HepG2 (cell line): ENCODE measurements around the gene P2RX7. TPM values are rescaled to one million over a fixed set of nuclear protein-coding genes. Genes with fewer than 3 reads are reported as not detected.
A peak's percentile ranks its signal among the peaks of the same experiment; 100 is the strongest.

ENCODE experiments used
- ATAC-seq: fragments of 200-7000 bp; cut with Tn5 transposase; 3 replicates; pipeline ENCODE4 v1.9.1; 2020; ENCODE audit warnings: mild to moderate bottlenecking, moderate library complexity
- BruUV-seq: library from RNA; stranded (reverse); fragments of 400-500 nt; replicated peaks from 2 replicates; lab custom pipeline; 2021; lab: Mats Ljungman, UMichigan
- CTCF ChIA-PET: fragments of 300-600 bp; formaldehyde crosslinking; extraction: SDS; loops from one replicate; lab custom pipeline; 2021; ENCODE audit warnings: low total read pairs, inconsistent platforms, low intra/inter-chr PET ratio; lab: Yijun Ruan, JAX
- POLR2A ChIA-PET: fragments of 350-600 bp; sonication (Branson Sonifier 250); formaldehyde crosslinking; loops from one replicate; lab custom pipeline; 2020; ENCODE audit warnings: antibody characterized with exemption, inconsistent platforms; lab: Yijun Ruan, JAX
- DNase-seq: peaks from one replicate; pipeline ENCODE4 v3.0.0-alpha.2; 2015; ENCODE audit warnings: low spot score
- FAIRE-seq: peaks from 3 replicates; lab custom pipeline; 2011; peaks lifted over from hg19 to GRCh38; lab: Jason Lieb, UNC
- H2AFZ ChIP-seq: one replicate; pipeline ENCODE4 v1.6.1; 2011; ENCODE audit warnings: low read length, inconsistent platforms
- H3K27ac ChIP-seq: fragments of 300-600 bp; 3 replicates; pipeline ENCODE4 v1.8.0; 2011; ENCODE audit warnings: mixed run types, mild to moderate bottlenecking, mixed read lengths, low read length, inconsistent platforms; ENCODE audit not compliant: insufficient read depth; ENCODE audit errors: extremely low read length
- H3K27me3 ChIP-seq, 2 experiments: fragments of 200-600 bp in 1 of 2; 2 replicates in 1 of 2; 3 replicates in 1 of 2; pipeline versions ENCODE4 v1.6.0 to v1.8.0; 2011; ENCODE audit warnings: low read length in 2 of 2, mild to moderate bottlenecking in 2 of 2, moderate library complexity in 2 of 2, inconsistent platforms in 1 of 2; ENCODE audit not compliant: insufficient read depth in 2 of 2, control insufficient read depth in 1 of 2
- H3K36me3 ChIP-seq, 2 experiments: fragments of 200-600 bp in 1 of 2; replicated peaks in 1 of 2; 2 replicates in 1 of 2; 3 replicates in 1 of 2; pipeline versions ENCODE4 v1.5.1 to v1.8.0; 2011; ENCODE audit warnings: low read length in 2 of 2, inconsistent platforms in 1 of 2; ENCODE audit not compliant: insufficient read depth in 2 of 2, control insufficient read depth in 1 of 2
- H3K4me1 ChIP-seq: 2 replicates; pipeline ENCODE4 v1.5.1; 2012; ENCODE audit warnings: low read length, inconsistent platforms; ENCODE audit not compliant: insufficient read depth
- H3K4me2 ChIP-seq: 2 replicates; pipeline ENCODE4 v1.6.0; 2011; ENCODE audit warnings: low read depth, low read length, inconsistent platforms
- H3K4me3 ChIP-seq, 3 experiments: fragments of 200-600 bp in 1 of 3; sonication (generic), shearing (Covaris generic) in 1 of 3; replicated peaks in 1 of 3; 2 replicates each; pipeline ENCODE4 v1.5.1; 2011 to 2016; ENCODE audit warnings: low read length in 3 of 3, inconsistent platforms in 2 of 3, low read depth in 2 of 3, mild to moderate bottlenecking in 2 of 3, control low read depth in 1 of 3, mixed read lengths in 1 of 3; ENCODE audit not compliant: insufficient read depth in 1 of 3
- H3K79me2 ChIP-seq: one replicate; pipeline ENCODE4 v1.6.1; 2011; ENCODE audit warnings: low read length, inconsistent platforms; ENCODE audit not compliant: insufficient read depth
- H3K9ac ChIP-seq: 2 replicates; pipeline ENCODE4 v1.6.0; 2011; ENCODE audit warnings: mild to moderate bottlenecking, low read depth, low read length, inconsistent platforms; ENCODE audit not compliant: insufficient read depth
- H3K9me3 ChIP-seq: 2 replicates; pipeline ENCODE4 v1.5.1; 2012; ENCODE audit warnings: mild to moderate bottlenecking, low read length
- H4K20me1 ChIP-seq: 2 replicates; pipeline ENCODE4 v1.6.0; 2011; ENCODE audit warnings: inconsistent platforms, mild to moderate bottlenecking, low read length, moderate library complexity; ENCODE audit not compliant: insufficient read depth
- CCAR2 ChIP-seq: fragments of 200-400 bp; formaldehyde crosslinking; optimal IDR thresholded peaks from 2 replicates; pipeline ENCODE3; 2018; ENCODE audit warnings: low read depth, mild to moderate bottlenecking, low read length, moderate library complexity
- CENPX ChIP-seq: sonication (generic); formaldehyde crosslinking; IDR thresholded peaks from 2 replicates; pipeline ENCODE4 v1.9.0; 2021; ENCODE audit warnings: mild to moderate bottlenecking, missing genetic modification reagents, moderate library complexity
- ELF3 ChIP-seq: IDR thresholded peaks from 2 replicates; pipeline ENCODE4 v1.6.1; 2016; ENCODE audit warnings: missing genetic modification reagents, missing compliant biosample characterization
- GATAD2A ChIP-seq: IDR thresholded peaks from 2 replicates; pipeline ENCODE4 v1.6.1; 2016
- NFKBIZ ChIP-seq: IDR thresholded peaks from 2 replicates; pipeline ENCODE4 v1.6.1; 2018; ENCODE audit warnings: missing genetic modification reagents, missing compliant biosample characterization
- NKX3-1 ChIP-seq: sonication (generic); formaldehyde crosslinking; IDR thresholded peaks from 2 replicates; pipeline ENCODE4 v1.5.0; 2020; ENCODE audit warnings: missing genetic modification reagents
- NR1H2 ChIP-seq: sonication (generic); formaldehyde crosslinking; IDR thresholded peaks from 2 replicates; pipeline ENCODE4 v1.8.1; 2022; ENCODE audit warnings: low read depth, missing genetic modification reagents, borderline replicate concordance
- PITX1 ChIP-seq: sonication (generic); formaldehyde crosslinking; IDR thresholded peaks from 2 replicates; pipeline ENCODE4 v1.5.1; 2020; ENCODE audit warnings: mild to moderate bottlenecking, missing genetic modification reagents
- SAP130 ChIP-seq: IDR thresholded peaks from 2 replicates; pipeline ENCODE4 v1.6.1; 2016; ENCODE audit warnings: low read depth
- ZFX ChIP-seq: sonication (generic); formaldehyde crosslinking; IDR thresholded peaks from 2 replicates; pipeline ENCODE4 v1.4.0; 2020; ENCODE audit warnings: mild to moderate bottlenecking, low read depth, missing genetic modification reagents, moderate library complexity
- ZNF251 ChIP-seq: sonication (generic); formaldehyde crosslinking; IDR thresholded peaks from 2 replicates; pipeline ENCODE4 v1.9.0; 2021; ENCODE audit warnings: mild to moderate bottlenecking, missing genetic modification reagents
- ZNF317 ChIP-seq: sonication (generic); formaldehyde crosslinking; IDR thresholded peaks from 2 replicates; pipeline ENCODE4 v1.5.0; 2020; ENCODE audit warnings: mild to moderate bottlenecking, missing genetic modification reagents
- ZNF329 ChIP-seq: sonication (generic); formaldehyde crosslinking; IDR thresholded peaks from 2 replicates; pipeline ENCODE4 v1.9.0; 2021; ENCODE audit warnings: low read depth, mild to moderate bottlenecking, missing genetic modification reagents
- ZNF34 ChIP-seq: sonication (generic); formaldehyde crosslinking; IDR thresholded peaks from 2 replicates; pipeline ENCODE4 v1.4.0; 2020; ENCODE audit warnings: mild to moderate bottlenecking, missing genetic modification reagents, borderline replicate concordance
- ZNF768 ChIP-seq: sonication (generic); formaldehyde crosslinking; IDR thresholded peaks from 2 replicates; pipeline ENCODE4 v1.4.0; 2020; ENCODE audit warnings: missing genetic modification reagents
- whole genome bisulfite sequencing: methylation state at CpG from one replicate; pipeline ENCODE4 v1.1.6; 2017; ENCODE audit warnings: low lambda C conversion rate; 5-methylcytosine and 5-hydroxymethylcytosine counted together
- in situ Hi-C: cut with HindIII; loops from 2 replicates; pipeline ENCODE4 v1.10.0; 2017; ENCODE audit warnings: low pct_unique_long_range_greater_than_20kb; ENCODE audit not compliant: extremely low pct_ligation_motif_present
- intact Hi-C: fragments of 100-400 bp; cut with micrococcal nuclease; formaldehyde crosslinking; loops from one replicate; pipeline ENCODE4 v1.10.0; 2022; ENCODE audit not compliant: unreplicated experiment
- polyA plus RNA-seq, 8 experiments: library from polyadenylated mRNA; depleted of rRNA in 3 of 8; stranded (reverse) in 7 of 8; unstranded in 1 of 8; fragments of >200 nt; fragmentation: Illumina TruSeq in 4 of 8; extraction: Trizol in 4 of 8; gene quantifications; 2 replicates each; pipeline versions ENCODE4 v1.2.1 to v1.2.3, GENCODE V29; 2011 to 2016; ENCODE audit warnings: low read depth in 4 of 8, missing spikeins in 1 of 8, mixed read lengths in 1 of 8; ENCODE audit not compliant: insufficient read depth in 1 of 8
- total RNA-seq, 5 experiments: library from RNA; depleted of rRNA; stranded (reverse); fragments of >200 nt; fragmentation: Illumina TruSeq; extraction: Trizol; gene quantifications; 2 replicates each; pipeline ENCODE4 v1.2.3, GENCODE V29; 2016; ENCODE audit warnings: low read depth in 1 of 5
- TF ChIP-seq, protein P1 (sequence below): sonication (generic); formaldehyde crosslinking; IDR thresholded peaks from 2 replicates; pipeline ENCODE4 v1.4.0; 2020; ENCODE audit warnings: missing genetic modification reagents, borderline replicate concordance
- TF ChIP-seq, protein P2 (sequence below): sonication (generic); formaldehyde crosslinking; IDR thresholded peaks from 2 replicates; pipeline ENCODE4 v1.8.0; 2022; ENCODE audit warnings: mild to moderate bottlenecking, missing genetic modification reagents; ENCODE audit not compliant: insufficient replicate concordance
- TF ChIP-seq, protein P3 (sequence below): IDR thresholded peaks from 2 replicates; pipeline ENCODE4 v1.6.1; 2016; ENCODE audit warnings: control low read depth

Gene P2RX7
- total and polyA plus RNA-seq, 2 of the 13 experiments (the other 11 are each of a cell fraction or from before 2014, with no cell fraction given): 0.13 to 0.73 TPM

DNA sequence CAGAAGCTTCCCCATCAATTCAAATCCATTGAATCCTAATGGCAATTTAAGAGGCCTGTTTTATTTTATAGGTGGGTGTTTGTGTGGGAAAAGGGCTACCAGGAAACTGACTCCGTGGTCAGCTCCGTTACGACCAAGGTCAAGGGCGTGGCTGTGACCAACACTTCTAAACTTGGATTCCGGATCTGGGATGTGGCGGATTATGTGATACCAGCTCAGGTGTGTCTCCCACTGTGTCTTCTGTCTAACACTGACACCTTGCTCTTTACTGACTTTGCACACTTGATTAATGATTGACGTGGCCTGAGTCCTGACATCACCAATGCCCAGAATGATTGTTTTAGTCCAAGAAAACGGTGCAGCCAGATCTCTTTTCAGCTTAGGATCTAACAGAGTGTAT, 84.4 kb downstream of the P2RX7 start (continued):
- TF ChIP-seq, protein P1, sequence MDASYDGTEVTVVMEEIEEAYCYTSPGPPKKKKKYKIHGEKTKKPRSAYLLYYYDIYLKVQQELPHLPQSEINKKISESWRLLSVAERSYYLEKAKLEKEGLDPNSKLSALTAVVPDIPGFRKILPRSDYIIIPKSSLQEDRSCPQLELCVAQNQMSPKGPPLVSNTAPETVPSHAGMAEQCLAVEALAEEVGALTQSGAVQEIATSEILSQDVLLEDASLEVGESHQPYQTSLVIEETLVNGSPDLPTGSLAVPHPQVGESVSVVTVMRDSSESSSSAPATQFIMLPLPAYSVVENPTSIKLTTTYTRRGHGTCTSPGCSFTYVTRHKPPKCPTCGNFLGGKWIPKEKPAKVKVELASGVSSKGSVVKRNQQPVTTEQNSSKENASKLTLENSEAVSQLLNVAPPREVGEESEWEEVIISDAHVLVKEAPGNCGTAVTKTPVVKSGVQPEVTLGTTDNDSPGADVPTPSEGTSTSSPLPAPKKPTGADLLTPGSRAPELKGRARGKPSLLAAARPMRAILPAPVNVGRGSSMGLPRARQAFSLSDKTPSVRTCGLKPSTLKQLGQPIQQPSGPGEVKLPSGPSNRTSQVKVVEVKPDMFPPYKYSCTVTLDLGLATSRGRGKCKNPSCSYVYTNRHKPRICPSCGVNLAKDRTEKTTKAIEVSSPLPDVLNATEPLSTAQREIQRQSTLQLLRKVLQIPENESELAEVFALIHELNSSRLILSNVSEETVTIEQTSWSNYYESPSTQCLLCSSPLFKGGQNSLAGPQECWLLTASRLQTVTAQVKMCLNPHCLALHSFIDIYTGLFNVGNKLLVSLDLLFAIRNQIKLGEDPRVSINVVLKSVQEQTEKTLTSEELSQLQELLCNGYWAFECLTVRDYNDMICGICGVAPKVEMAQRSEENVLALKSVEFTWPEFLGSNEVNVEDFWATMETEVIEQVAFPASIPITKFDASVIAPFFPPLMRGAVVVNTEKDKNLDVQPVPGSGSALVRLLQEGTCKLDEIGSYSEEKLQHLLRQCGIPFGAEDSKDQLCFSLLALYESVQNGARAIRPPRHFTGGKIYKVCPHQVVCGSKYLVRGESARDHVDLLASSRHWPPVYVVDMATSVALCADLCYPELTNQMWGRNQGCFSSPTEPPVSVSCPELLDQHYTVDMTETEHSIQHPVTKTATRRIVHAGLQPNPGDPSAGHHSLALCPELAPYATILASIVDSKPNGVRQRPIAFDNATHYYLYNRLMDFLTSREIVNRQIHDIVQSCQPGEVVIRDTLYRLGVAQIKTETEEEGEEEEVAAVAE (CRISPR knock-in tag): peak; percentile 50; the same call in 1 of the 2 replicates

DNA sequence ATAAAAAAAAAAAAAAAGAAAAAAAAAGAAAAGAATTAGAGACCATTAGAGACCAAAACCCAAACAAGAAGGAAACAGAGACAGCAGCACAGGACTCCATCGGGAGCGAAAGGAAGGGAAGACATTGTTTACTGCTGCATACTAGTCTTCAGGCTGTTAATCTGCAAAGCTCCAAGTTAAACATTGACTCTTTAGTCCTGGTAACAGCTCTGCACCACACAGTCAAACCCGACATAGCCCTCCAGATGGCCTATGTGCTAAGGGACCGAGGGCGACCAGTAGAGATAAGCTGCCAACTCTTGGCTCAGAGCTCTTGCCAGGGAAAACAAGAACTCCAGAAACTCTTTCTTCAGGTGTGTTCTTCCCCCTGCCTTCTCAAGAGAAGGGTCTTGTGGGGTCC, 85.1 kb downstream of the P2RX7 start:
- Histone ChIP-seq H3K4me3 (peak overlapping the region in 1 of 3 experiments; percentile 10; a peak in 1 of 6 replicates), H4K20me1 (no peaks in the 10 kb centered on the region), H2AFZ (no peak overlapping the region), H3K36me3 (peaks cover 0 to 3% of the 10 kb centered on the region in 2 experiments; a peak in 1 of 5 replicates), H3K79me2 (no peaks in the 10 kb centered on the region), H3K9me3 (no peaks in the 10 kb centered on the region), H3K27ac (peak overlapping the region; percentile 18), H3K9ac (no peak overlapping the region), H3K4me2 (peak overlapping the region; percentile 54), H3K27me3 (no peaks in the 10 kb centered on the region), H3K4me1 (peaks cover 40% of the 10 kb centered on the region)
- no TSS peak for BruUV-seq
- peak; percentile 65 for DNase-seq
- ChIA-PET POLR2A (interaction anchor here (0.5 to 1.3 kb wide), 4 partner anchors 18 to 397 kb away, joined by 3 to 4 read pairs (median 4); no protein-coding TSS in a partner anchor), CTCF (no interaction called here)
- ATAC-seq: peak; percentile 95
- intact Hi-C loops: loop anchor here (10.0 kb wide), 1 partner anchor 103 kb away; no protein-coding TSS in a partner anchor
- 6% methylated on average over 5 of the region's 5 CpGs for WGBS
- in situ Hi-C loops: no loop called here
- peak; percentile 97 for FAIRE-seq
- TF ChIP-seq GATAD2A (CRISPR knock-in tag) (peak; percentile 28; the same call in 1 of the 2 replicates), ZNF317 (CRISPR knock-in tag) (no peak), CENPX (no peak), SAP130 (CRISPR knock-in tag) (0 out of 2 replicates have a peak, but pooled peaks have one; percentile 29), NR1H2 (no peak), CCAR2 (no peak), ZNF251 (no peak), ZNF329 (CRISPR knock-in tag) (no peak), PITX1 (peak; percentile 29; the same call in 1 of the 2 replicates), NFKBIZ (CRISPR knock-in tag) (no peak), ZFX (peak; percentile 25; the same call in 1 of the 2 replicates), ZNF34 (CRISPR knock-in tag) (no peak), ELF3 (CRISPR knock-in tag) (no peak), NKX3-1 (CRISPR knock-in tag) (no peak), ZNF768 (CRISPR knock-in tag) (peak; percentile 20; the same call in 1 of the 2 replicates)
- TF ChIP-seq, protein P2, sequence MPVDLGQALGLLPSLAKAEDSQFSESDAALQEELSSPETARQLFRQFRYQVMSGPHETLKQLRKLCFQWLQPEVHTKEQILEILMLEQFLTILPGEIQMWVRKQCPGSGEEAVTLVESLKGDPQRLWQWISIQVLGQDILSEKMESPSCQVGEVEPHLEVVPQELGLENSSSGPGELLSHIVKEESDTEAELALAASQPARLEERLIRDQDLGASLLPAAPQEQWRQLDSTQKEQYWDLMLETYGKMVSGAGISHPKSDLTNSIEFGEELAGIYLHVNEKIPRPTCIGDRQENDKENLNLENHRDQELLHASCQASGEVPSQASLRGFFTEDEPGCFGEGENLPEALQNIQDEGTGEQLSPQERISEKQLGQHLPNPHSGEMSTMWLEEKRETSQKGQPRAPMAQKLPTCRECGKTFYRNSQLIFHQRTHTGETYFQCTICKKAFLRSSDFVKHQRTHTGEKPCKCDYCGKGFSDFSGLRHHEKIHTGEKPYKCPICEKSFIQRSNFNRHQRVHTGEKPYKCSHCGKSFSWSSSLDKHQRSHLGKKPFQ (CRISPR knock-in tag): no peak
- TF ChIP-seq, protein P3, sequence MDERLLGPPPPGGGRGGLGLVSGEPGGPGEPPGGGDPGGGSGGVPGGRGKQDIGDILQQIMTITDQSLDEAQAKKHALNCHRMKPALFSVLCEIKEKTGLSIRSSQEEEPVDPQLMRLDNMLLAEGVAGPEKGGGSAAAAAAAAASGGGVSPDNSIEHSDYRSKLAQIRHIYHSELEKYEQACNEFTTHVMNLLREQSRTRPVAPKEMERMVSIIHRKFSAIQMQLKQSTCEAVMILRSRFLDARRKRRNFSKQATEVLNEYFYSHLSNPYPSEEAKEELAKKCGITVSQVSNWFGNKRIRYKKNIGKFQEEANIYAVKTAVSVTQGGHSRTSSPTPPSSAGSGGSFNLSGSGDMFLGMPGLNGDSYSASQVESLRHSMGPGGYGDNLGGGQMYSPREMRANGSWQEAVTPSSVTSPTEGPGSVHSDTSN (CRISPR knock-in tag): no peak
